PC-3 (cell line): ENCODE results near the gene TAF13. TPM values are rescaled to one million over a fixed set of nuclear protein-coding genes. Genes with fewer than 3 reads are reported as not detected.

ENCODE experiments used
- ATAC-seq: fragments of 200-7000 bp; cut with Tn5 transposase; 2 replicates; pipeline ENCODE4 v1.9.1; 2020; ENCODE audit warnings: mild to moderate bottlenecking, moderate library complexity
- BruUV-seq: library from RNA; stranded (reverse); fragments of 400-500 nt; replicated peaks from 2 replicates; lab custom pipeline; 2021; lab: Mats Ljungman, UMichigan
- CTCF ChIA-PET: fragments of 300-600 bp; sonication (Branson Sonifier 250); formaldehyde crosslinking; loops from one replicate; lab custom pipeline; 2022; ENCODE audit warnings: antibody characterized with exemption; lab: Charles Lee
- POLR2A ChIA-PET: fragments of 300-600 bp; sonication (Branson Sonifier 250); formaldehyde crosslinking; loops from one replicate; lab custom pipeline; 2022; ENCODE audit warnings: antibody characterized with exemption; ENCODE audit not compliant: unreplicated experiment; lab: Charles Lee
- DNase-seq: peaks from one replicate; pipeline ENCODE4 v3.0.0-alpha.2; 2015
- H2AFZ ChIP-seq: fragments of 300-600 bp; sonication (generic); 2 replicates; pipeline ENCODE4 v1.6.0; 2016; ENCODE audit warnings: antibody characterized with exemption, low read length
- H3F3A ChIP-seq: fragments of 300-600 bp; sonication (generic); one replicate; pipeline ENCODE4 v1.6.0; 2017; ENCODE audit warnings: antibody characterized with exemption, low read length, control low read depth, mild to moderate bottlenecking; ENCODE audit not compliant: unreplicated experiment
- H3K27ac ChIP-seq: fragments of 300-600 bp; sonication (generic); 2 replicates; pipeline ENCODE4 v1.5.1; 2016; ENCODE audit warnings: mild to moderate bottlenecking, low read length
- H3K27me3 ChIP-seq: fragments of 300-600 bp; sonication (generic); 2 replicates; pipeline ENCODE4 v1.6.1; 2016; ENCODE audit warnings: low read length, mixed read lengths
- H3K36me3 ChIP-seq: fragments of 300-600 bp; sonication (generic); 2 replicates; pipeline ENCODE4 v1.6.1; 2016; ENCODE audit warnings: low read depth, mixed run types, low read length, mixed read lengths
- H3K4me1 ChIP-seq: fragments of 300-600 bp; sonication (generic); 2 replicates; pipeline ENCODE4 v1.5.1; 2016; ENCODE audit warnings: low read length; ENCODE audit not compliant: insufficient read depth
- H3K4me2 ChIP-seq: fragments of 300-600 bp; sonication (generic); 2 replicates; pipeline ENCODE4 v1.6.0; 2016; ENCODE audit warnings: low read length
- H3K4me3 ChIP-seq: fragments of 300-600 bp; sonication (generic); 2 replicates; pipeline ENCODE4 v1.5.1; 2016; ENCODE audit warnings: mild to moderate bottlenecking, low read length, mixed read lengths
- H3K79me2 ChIP-seq: fragments of 300-600 bp; sonication (generic); 2 replicates; pipeline ENCODE4 v1.6.1; 2017; ENCODE audit warnings: low read length, mixed read lengths
- H3K9ac ChIP-seq: fragments of 300-600 bp; sonication (generic); 2 replicates; pipeline ENCODE4 v1.6.0; 2016; ENCODE audit warnings: mild to moderate bottlenecking, low read length
- H3K9me2 ChIP-seq: fragments of 300-600 bp; sonication (generic); replicated peaks from 2 replicates; pipeline ENCODE4 v1.6.1; 2016; ENCODE audit warnings: mixed run types, low read length, mixed read lengths
- H3K9me3 ChIP-seq: fragments of 300-600 bp; sonication (generic); 2 replicates; pipeline ENCODE4 v1.6.1; 2016; ENCODE audit warnings: low read length, mixed read lengths
- H4K20me1 ChIP-seq: fragments of 300-600 bp; sonication (generic); 2 replicates; pipeline ENCODE4 v1.6.1; 2016; ENCODE audit warnings: low read length, mixed read lengths
- EZH2 ChIP-seq: fragments of 300-600 bp; sonication (generic); IDR thresholded peaks from one replicate; pipeline ENCODE4 v1.6.1; 2017; ENCODE audit warnings: antibody characterized with exemption, mild to moderate bottlenecking, low read length; ENCODE audit not compliant: unreplicated experiment
- EZH2phosphoT487 ChIP-seq: fragments of 300-600 bp; sonication (generic); IDR thresholded peaks from 2 replicates; pipeline ENCODE4 v1.6.1; 2018; ENCODE audit warnings: mild to moderate bottlenecking, antibody characterized with exemption, low read length, borderline replicate concordance
- intact Hi-C: fragments of 100-400 bp; cut with micrococcal nuclease; formaldehyde crosslinking; loops from 2 replicates; pipeline ENCODE4 v1.9.0; 2023
- total RNA-seq: library from RNA; depleted of rRNA; stranded (reverse); fragments of >200 nt; gene quantifications from 2 replicates; pipeline ENCODE4 v1.2.3, GENCODE V29; 2014
- TF ChIP-seq, protein P1 (sequence below): fragments of 300-600 bp; sonication (generic); conservative IDR thresholded peaks from 2 replicates; pipeline ENCODE4 v1.5.1; 2017; ENCODE audit warnings: antibody characterized with exemption, low read depth, mild to moderate bottlenecking, low read length

The TAF13 gene
- total RNA-seq, 1 experiment from 2014 or later, result 32.0 TPM

DNA sequence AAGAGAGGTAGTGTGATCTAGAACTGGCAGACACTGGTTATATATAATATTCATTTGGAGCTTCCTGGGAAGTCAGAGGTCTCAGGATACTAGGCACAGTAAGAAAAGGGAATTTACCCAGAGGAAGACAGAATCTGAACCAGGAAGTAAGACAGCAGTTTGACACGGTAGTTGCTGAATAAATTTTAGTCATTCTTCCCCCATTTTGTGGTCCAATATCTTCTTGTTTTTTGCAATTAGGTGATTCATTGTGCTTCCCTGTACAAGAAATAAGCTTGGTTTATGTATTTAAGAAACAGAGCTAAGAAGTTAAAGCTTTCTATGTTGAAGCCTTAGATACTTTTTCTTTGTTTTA, 16.0 kb upstream of the TAF13 start:
- peak overlapping the region; percentile 80 for H3K27ac ChIP-seq
- H3K79me2 ChIP-seq, result peaks cover 50% of the 10 kb centered on the region
- peak overlapping the region; percentile 90 for H3K9ac ChIP-seq
- no peaks in the 10 kb centered on the region for H3K9me3 ChIP-seq
- intact Hi-C loops, result loop anchor here (1.0 kb wide), 1 partner anchor 7 kb away; no protein-coding TSS in a partner anchor
- H2AFZ ChIP-seq, result peak overlapping the region; percentile 99
- H4K20me1 ChIP-seq, result no peaks in the 10 kb centered on the region
- peaks cover 28% of the 10 kb centered on the region for H3K4me1 ChIP-seq
- ChIA-PET POLR2A (interaction anchor here (2.3 kb wide), 1 partner anchor 8 kb away, joined by 7 read pairs; no protein-coding TSS in a partner anchor), CTCF (interaction anchor here (1.1 kb wide), 1 partner anchor 8 kb away, joined by 6 read pairs; no protein-coding TSS in a partner anchor)
- H3K36me3 ChIP-seq, result peaks cover 11% of the 10 kb centered on the region; the same call in 1 of the 2 replicates
- no peak for ATAC-seq
- H3K4me3 ChIP-seq, result peak overlapping the region; percentile 89
- H3K9me2 ChIP-seq, result no peaks in the 10 kb centered on the region
- H3K4me2 ChIP-seq, result peak overlapping the region; percentile 96
- H3F3A ChIP-seq, result no peaks in the 10 kb centered on the region
- no peaks in the 10 kb centered on the region for H3K27me3 ChIP-seq
- no peak for DNase-seq
- TF ChIP-seq, protein P1, sequence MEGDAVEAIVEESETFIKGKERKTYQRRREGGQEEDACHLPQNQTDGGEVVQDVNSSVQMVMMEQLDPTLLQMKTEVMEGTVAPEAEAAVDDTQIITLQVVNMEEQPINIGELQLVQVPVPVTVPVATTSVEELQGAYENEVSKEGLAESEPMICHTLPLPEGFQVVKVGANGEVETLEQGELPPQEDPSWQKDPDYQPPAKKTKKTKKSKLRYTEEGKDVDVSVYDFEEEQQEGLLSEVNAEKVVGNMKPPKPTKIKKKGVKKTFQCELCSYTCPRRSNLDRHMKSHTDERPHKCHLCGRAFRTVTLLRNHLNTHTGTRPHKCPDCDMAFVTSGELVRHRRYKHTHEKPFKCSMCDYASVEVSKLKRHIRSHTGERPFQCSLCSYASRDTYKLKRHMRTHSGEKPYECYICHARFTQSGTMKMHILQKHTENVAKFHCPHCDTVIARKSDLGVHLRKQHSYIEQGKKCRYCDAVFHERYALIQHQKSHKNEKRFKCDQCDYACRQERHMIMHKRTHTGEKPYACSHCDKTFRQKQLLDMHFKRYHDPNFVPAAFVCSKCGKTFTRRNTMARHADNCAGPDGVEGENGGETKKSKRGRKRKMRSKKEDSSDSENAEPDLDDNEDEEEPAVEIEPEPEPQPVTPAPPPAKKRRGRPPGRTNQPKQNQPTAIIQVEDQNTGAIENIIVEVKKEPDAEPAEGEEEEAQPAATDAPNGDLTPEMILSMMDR, result no peak
- TF ChIP-seq EZH2 (no peak), EZH2phosphoT487 (no peak)
- BruUV-seq, result no TSS peak

GRCh38 chr1:109091078-109091838, 15.5 kb upstream of the TAF13 start:
- Histone ChIP-seq H3K4me1 (peaks cover 25% of the 10 kb centered on the region), H3K36me3 (peaks cover 11% of the 10 kb centered on the region; the same call in 1 of the 2 replicates), H3K9ac (peak overlapping the region; percentile 90), H3K4me3 (peak overlapping the region; percentile 89), H2AFZ (peak overlapping the region; percentile 99), H3K27ac (peak overlapping the region; percentile 80), H4K20me1 (no peaks in the 10 kb centered on the region), H3K4me2 (peak overlapping the region; percentile 96), H3K9me2 (no peaks in the 10 kb centered on the region), H3K79me2 (peaks cover 50% of the 10 kb centered on the region), H3K27me3 (no peaks in the 10 kb centered on the region), H3K9me3 (no peaks in the 10 kb centered on the region), H3F3A (no peaks in the 10 kb centered on the region)
- ChIA-PET POLR2A (interaction anchor here (0.6 to 2.3 kb wide), 2 partner anchors 9 kb away, joined by 3 to 7 read pairs; no protein-coding TSS in a partner anchor), CTCF (interaction anchor here (1.1 kb wide), 1 partner anchor 9 kb away, joined by 6 read pairs; no protein-coding TSS in a partner anchor)
- ATAC-seq (peak; percentile 77), DNase-seq (peak; percentile 41)
- intact Hi-C loops, result loop anchor here (1.0 kb wide), 1 partner anchor 8 kb away; no protein-coding TSS in a partner anchor
- no peak for TF ChIP-seq EZH2
- TF ChIP-seq, protein P1, result no peak
- no peak for TF ChIP-seq EZH2phosphoT487
- BruUV-seq, result TSS peak; percentile 59
